ENCODE measurements around the gene KRT33B. TPM values are rescaled to one million over a fixed set of nuclear protein-coding genes. Genes with fewer than 3 reads are reported as not detected.
"Not testable (repeated sequence)": the region's sequence is repeated elsewhere in the genome, so short reads cannot be mapped to it uniquely, and the experiment has no call there.

KRT33B gene
- total RNA-seq, 1 donor from 2014 or later: not detected

GRCh38 chr17:41390411-41390938, 20.9 kb upstream of the KRT33B start:
- intact Hi-C loops (cut with micrococcal nuclease): no loop called here
- Mint-ChIP-seq H3K4me3 (no peak overlapping the region), H3K4me1 (ENCODE audit: low read depth) (no peaks in the 10 kb centered on the region), H3K9me3 (peaks cover 12% of the 10 kb centered on the region), H3K27me3 (ENCODE audit: insufficient read depth) (peaks cover 10% of the 10 kb centered on the region), H3K27ac (no peak overlapping the region), H3K36me3 (ENCODE audit: low read depth) (no peaks in the 10 kb centered on the region)
- DNase-seq (ENCODE audit: low spot score): no peak

- H3K27ac Mint-ChIP-seq: no peak overlapping the region
- no peak overlapping the region for H3K4me3 Mint-ChIP-seq
- H3K27me3 Mint-ChIP-seq (ENCODE audit: insufficient read depth): peaks cover 10% of the 10 kb centered on the region
- H3K36me3 Mint-ChIP-seq (ENCODE audit: low read depth): no peaks in the 10 kb centered on the region
- H3K4me1 Mint-ChIP-seq (ENCODE audit: low read depth): no peaks in the 10 kb centered on the region
- H3K9me3 Mint-ChIP-seq: peaks cover 12% of the 10 kb centered on the region
- intact Hi-C loops (cut with micrococcal nuclease): no loop called here
- no peak for DNase-seq (ENCODE audit: low spot score)
These were observed 18.1 kb upstream of the KRT33B start for GRCh38 chr17:41387670-41388069.

GRCh38 chr17:41386227-41386626, 16.6 kb upstream of the KRT33B start:
- no peaks in the 10 kb centered on the region for H3K36me3 Mint-ChIP-seq (ENCODE audit: low read depth)
- no peak overlapping the region for H3K4me3 Mint-ChIP-seq
- no peaks in the 10 kb centered on the region for H3K4me1 Mint-ChIP-seq (ENCODE audit: low read depth)
- peaks cover 10% of the 10 kb centered on the region for H3K27me3 Mint-ChIP-seq (ENCODE audit: insufficient read depth)
- H3K9me3 Mint-ChIP-seq: peaks cover 12% of the 10 kb centered on the region
- intact Hi-C loops (cut with micrococcal nuclease): no loop called here
- no peak for DNase-seq (ENCODE audit: low spot score)
- H3K27ac Mint-ChIP-seq: no peak overlapping the region

- no peak for DNase-seq (ENCODE audit: low spot score)
- H3K27ac Mint-ChIP-seq: no peak overlapping the region
- H3K9me3 Mint-ChIP-seq: peaks cover 12% of the 10 kb centered on the region
- no peak overlapping the region for H3K4me3 Mint-ChIP-seq
- H3K27me3 Mint-ChIP-seq (ENCODE audit: insufficient read depth): peaks cover 5% of the 10 kb centered on the region
- H3K36me3 Mint-ChIP-seq (ENCODE audit: low read depth): no peaks in the 10 kb centered on the region
- intact Hi-C loops (cut with micrococcal nuclease): no loop called here
- no peaks in the 10 kb centered on the region for H3K4me1 Mint-ChIP-seq (ENCODE audit: low read depth)
These were observed 14.1 kb upstream of the KRT33B start for GRCh38 chr17:41383690-41384089.

GRCh38 chr17:41382394-41382793, 12.8 kb upstream of the KRT33B start:
- H3K4me1 Mint-ChIP-seq (ENCODE audit: low read depth): no peaks in the 10 kb centered on the region
- intact Hi-C loops (cut with micrococcal nuclease): no loop called here
- no peak for DNase-seq (ENCODE audit: low spot score)
- peaks cover 5% of the 10 kb centered on the region for H3K27me3 Mint-ChIP-seq (ENCODE audit: insufficient read depth)
- H3K4me3 Mint-ChIP-seq: no peak overlapping the region
- H3K36me3 Mint-ChIP-seq (ENCODE audit: low read depth): no peaks in the 10 kb centered on the region
- H3K9me3 Mint-ChIP-seq: peaks cover 11% of the 10 kb centered on the region
- H3K27ac Mint-ChIP-seq: no peak overlapping the region

GRCh38 chr17:41381943-41382342, 12.3 kb upstream of the KRT33B start, which contains the start of gene KRT34:
TSS of gene KRT34 (minus strand) at chr17:41382306. CDS start at chr17:41382246, 60 bp downstream.
- H3K27ac Mint-ChIP-seq; H3K4me1 Mint-ChIP-seq (ENCODE audit: low read depth); H3K27me3 Mint-ChIP-seq (ENCODE audit: insufficient read depth); H3K36me3 Mint-ChIP-seq (ENCODE audit: low read depth); H3K9me3 Mint-ChIP-seq; H3K4me3 Mint-ChIP-seq; intact Hi-C loops (cut with micrococcal nuclease); DNase-seq (ENCODE audit: low spot score): not testable (repeated sequence)

- H3K4me3 Mint-ChIP-seq; H3K4me1 Mint-ChIP-seq (ENCODE audit: low read depth); H3K27me3 Mint-ChIP-seq (ENCODE audit: insufficient read depth); H3K36me3 Mint-ChIP-seq (ENCODE audit: low read depth); H3K9me3 Mint-ChIP-seq; intact Hi-C loops (cut with micrococcal nuclease); H3K27ac Mint-ChIP-seq; DNase-seq (ENCODE audit: low spot score): not testable (repeated sequence)
These were observed 10.5 kb upstream of the KRT33B start for GRCh38 chr17:41380091-41380490.

- Mint-ChIP-seq H3K27me3 (ENCODE audit: insufficient read depth) (peaks cover 6% of the 10 kb centered on the region), H3K36me3 (ENCODE audit: low read depth) (no peaks in the 10 kb centered on the region), H3K27ac (no peak overlapping the region), H3K4me3 (no peak overlapping the region), H3K9me3 (peaks cover 5% of the 10 kb centered on the region), H3K4me1 (ENCODE audit: low read depth) (no peaks in the 10 kb centered on the region)
- no peak for DNase-seq (ENCODE audit: low spot score)
- intact Hi-C loops (cut with micrococcal nuclease): no loop called here
These were observed 7.9 kb upstream of the KRT33B start for GRCh38 chr17:41377546-41377945.

- intact Hi-C loops (cut with micrococcal nuclease): no loop called here
These were observed 590 bp downstream of the KRT33B start for GRCh38 chr17:41369023-41369422.

GRCh38 chr17:41367426-41368075, 2.1 kb downstream of the KRT33B start:
- no peaks in the 10 kb centered on the region for H3K9me3 Mint-ChIP-seq

More at GRCh38 chr17:41369023-41369422, 590 bp downstream of the KRT33B start:
- Mint-ChIP-seq H3K4me3 (no peak overlapping the region), H3K27me3 (ENCODE audit: insufficient read depth) (peaks cover 6% of the 10 kb centered on the region), H3K9me3 (no peaks in the 10 kb centered on the region), H3K27ac (no peak overlapping the region), H3K4me1 (ENCODE audit: low read depth) (no peaks in the 10 kb centered on the region), H3K36me3 (ENCODE audit: low read depth) (no peaks in the 10 kb centered on the region)
- DNase-seq (ENCODE audit: low spot score): no peak

GRCh38 chr17:41366070-41366469, 3.5 kb downstream of the KRT33B start:
- intact Hi-C loops (cut with micrococcal nuclease): no loop called here
- Mint-ChIP-seq H3K4me1 (ENCODE audit: low read depth) (no peaks in the 10 kb centered on the region), H3K36me3 (ENCODE audit: low read depth) (no peaks in the 10 kb centered on the region), H3K4me3 (no peak overlapping the region), H3K27ac (no peak overlapping the region), H3K27me3 (ENCODE audit: insufficient read depth) (no peaks in the 10 kb centered on the region), H3K9me3 (no peaks in the 10 kb centered on the region)
- no peak for DNase-seq (ENCODE audit: low spot score)

More at GRCh38 chr17:41367426-41368075, 2.1 kb downstream of the KRT33B start:
- Mint-ChIP-seq H3K27me3 (ENCODE audit: insufficient read depth) (peaks cover 3% of the 10 kb centered on the region), H3K4me3 (no peak overlapping the region), H3K27ac (no peak overlapping the region), H3K4me1 (ENCODE audit: low read depth) (no peaks in the 10 kb centered on the region), H3K36me3 (ENCODE audit: low read depth) (no peaks in the 10 kb centered on the region)
- no peak for DNase-seq (ENCODE audit: low spot score)
- intact Hi-C loops (cut with micrococcal nuclease): no loop called here

- Mint-ChIP-seq H3K27me3 (ENCODE audit: insufficient read depth) (peaks cover 5% of the 10 kb centered on the region), H3K9me3 (no peaks in the 10 kb centered on the region), H3K4me3 (no peak overlapping the region), H3K27ac (no peak overlapping the region), H3K36me3 (ENCODE audit: low read depth) (no peaks in the 10 kb centered on the region), H3K4me1 (ENCODE audit: low read depth) (no peaks in the 10 kb centered on the region)
- DNase-seq (ENCODE audit: low spot score): no peak
- intact Hi-C loops (cut with micrococcal nuclease): no loop called here
These were observed 5.7 kb downstream of the KRT33B start for GRCh38 chr17:41363881-41364280.

- no peaks in the 10 kb centered on the region for H3K4me1 Mint-ChIP-seq (ENCODE audit: low read depth)
- intact Hi-C loops (cut with micrococcal nuclease): no loop called here
- no peak for DNase-seq (ENCODE audit: low spot score)
- H3K36me3 Mint-ChIP-seq (ENCODE audit: low read depth): no peaks in the 10 kb centered on the region
- H3K9me3 Mint-ChIP-seq: no peaks in the 10 kb centered on the region
- H3K27me3 Mint-ChIP-seq (ENCODE audit: insufficient read depth): peaks cover 12% of the 10 kb centered on the region
- no peak overlapping the region for H3K4me3 Mint-ChIP-seq
- H3K27ac Mint-ChIP-seq: no peak overlapping the region
These were observed 9.2 kb downstream of the KRT33B start for GRCh38 chr17:41360296-41360995.

Data from activated T-helper 1 cell treated with anti-CD3 and anti-CD28 coated beads, Interleukin-12 subunit alpha, Interleukin-12 subunit beta, Interleukin-2, Interleukin-4 antibody, amounts not matched to agents 30 ng/mL and 10 ng/mL and 1 ng/mL, durations not matched to agents 14 hours and 24 hours and 36 hours (primary cell).